ENCODE measurements around the gene TUBA8.

DNA sequence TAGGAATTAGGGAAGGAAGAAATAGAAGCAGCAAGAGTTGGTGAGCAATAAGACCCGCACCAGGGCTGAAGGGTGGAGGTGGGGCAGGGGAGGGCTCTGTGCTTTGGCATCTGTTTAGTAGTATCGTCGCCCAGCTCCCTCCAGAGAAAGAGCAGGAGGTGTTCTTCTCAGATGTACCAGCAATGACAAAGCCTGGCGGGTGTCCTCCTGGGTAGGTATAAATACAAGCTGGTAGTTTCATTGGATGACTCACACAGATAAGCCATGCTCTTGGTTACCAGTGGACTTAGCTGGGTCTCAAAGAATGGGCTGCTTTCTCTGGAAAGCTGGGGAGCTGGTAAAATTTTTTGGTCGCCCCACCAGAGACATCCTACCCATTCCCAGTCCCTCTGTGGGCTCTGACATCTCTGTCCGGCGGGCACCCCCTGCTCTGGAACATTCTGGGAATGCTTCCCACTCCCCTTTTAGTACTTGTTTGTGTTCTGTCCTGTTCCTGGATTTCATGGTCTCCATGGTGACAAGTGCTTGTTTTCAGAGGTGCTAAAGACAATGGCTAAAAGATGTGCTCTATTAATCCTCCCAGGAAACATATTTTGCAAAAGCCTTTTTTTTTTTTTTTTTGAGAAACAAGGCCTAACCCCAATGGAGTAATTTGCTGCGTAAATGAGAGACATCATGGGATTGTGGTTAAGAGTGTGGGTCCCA is 15.4 kb upstream of the TUBA8 start:
- TF ChIP-seq CTCF (IDR thresholded peaks at IDR 0.05; ENCODE audit: borderline replicate concordance, extremely low read depth, low read length, poor library complexity, severe bottlenecking) = no peak
- TF ChIP-seq EZH2 (IDR thresholded peaks at IDR 0.05; ENCODE audit: borderline replicate concordance, low read depth, low read length, severe bottlenecking) = no peak

Measured in DND-41 (cell line).